Measurements from ENCODE around the gene CCSER1.

- TF ChIP-seq TAF1 (IDR thresholded peaks at IDR 0.05; ENCODE audit: borderline replicate concordance, low read depth, low read length) (no peak), POLR2A (IDR thresholded peaks at IDR 0.05; ENCODE audit: low read depth, low read length) (no peak), POLR2AphosphoS5 (IDR thresholded peaks at IDR 0.05; ENCODE audit: low read depth, low read length) (no peak)
These were observed 84.0 kb downstream of the CCSER1 start for GRCh38 chr4:90211174-90211573.
